Mucosa of descending colon (tissue), 3 donors: ENCODE measurements around the gene CDKN3. TPM values are rescaled to one million over a fixed set of nuclear protein-coding genes. Genes with fewer than 3 reads are reported as not detected.
"Not testable (repeated sequence)": the region's sequence is repeated elsewhere in the genome, so short reads cannot be mapped to it uniquely, and the experiment has no call there.

Source experiments
- ATAC-seq: fragments of 200-7000 bp; cut with Tn5 transposase; one replicate; pipeline ENCODE4 v1.9.1; 2020; ENCODE audit warnings: mild to moderate bottlenecking, moderate library complexity
- DNase-seq, 3 donors: peaks; one replicate each; pipeline ENCODE4 v3.0.0-alpha.2; 2020
- H3K36me3 ChIP-seq: fragments of 200-600 bp; one replicate; pipeline ENCODE4 v1.8.0; 2021; ENCODE audit warnings: low read depth, mild to moderate bottlenecking
- H3K4me1 ChIP-seq: fragments of 200-600 bp; one replicate; pipeline ENCODE4 v1.8.0; 2021; ENCODE audit warnings: low read depth, mild to moderate bottlenecking
- H3K4me3 ChIP-seq: fragments of 200-600 bp; one replicate; pipeline ENCODE4 v1.8.0; 2021; ENCODE audit warnings: mild to moderate bottlenecking
- H3K9me3 ChIP-seq: fragments of 200-600 bp; one replicate; pipeline ENCODE4 v1.8.0; 2021; ENCODE audit warnings: mild to moderate bottlenecking
- intact Hi-C, 2 donors: fragments of 100-400 bp; cut with DNase I in 1 of 2; cut with micrococcal nuclease in 1 of 2; formaldehyde crosslinking; loops; one replicate each; pipeline versions ENCODE4 v1.11.0 to v1.11.1; 2022; cut with DNase I, micrococcal nuclease
- total RNA-seq, 3 donors: library from RNA; stranded (reverse); fragmentation: NEBNext Ultra II Directional in 2 of 3; extraction: Animal tissue kit (Norgen Biotek cat#: 25700) in 2 of 3; gene quantifications; one replicate each; pipeline versions ENCODE4 v1.2.1 to v1.2.4, GENCODE V29; 2021 to 2023
- TF ChIP-seq, protein P1 (sequence below): fragments of 200-600 bp; IDR thresholded peaks from one replicate; pipeline ENCODE4 v1.8.0; 2022; ENCODE audit warnings: antibody characterized with exemption, mild to moderate bottlenecking
- donor health status: DM: no; HTN: no; CAD: no; lungs with moderate emphysema.
- donor health status: DM: no; HTN: no; CAD: no.
- donor health status: DM: no; HTN: yes; CAD: no.

CDKN3 gene
- total RNA-seq, 3 donors from 2014 or later, result 1.7 to 18.2 (median 3.4) TPM

GRCh38 chr14:54370323-54371198 is 26.2 kb upstream of the CDKN3 start:
- no peak for DNase-seq
- Histone ChIP-seq H3K9me3 (no peaks in the 10 kb centered on the region), H3K36me3 (no peaks in the 10 kb centered on the region), H3K4me1 (no peaks in the 10 kb centered on the region), H3K4me3 (no peak overlapping the region)
- no peak for ATAC-seq
- TF ChIP-seq, protein P1, sequence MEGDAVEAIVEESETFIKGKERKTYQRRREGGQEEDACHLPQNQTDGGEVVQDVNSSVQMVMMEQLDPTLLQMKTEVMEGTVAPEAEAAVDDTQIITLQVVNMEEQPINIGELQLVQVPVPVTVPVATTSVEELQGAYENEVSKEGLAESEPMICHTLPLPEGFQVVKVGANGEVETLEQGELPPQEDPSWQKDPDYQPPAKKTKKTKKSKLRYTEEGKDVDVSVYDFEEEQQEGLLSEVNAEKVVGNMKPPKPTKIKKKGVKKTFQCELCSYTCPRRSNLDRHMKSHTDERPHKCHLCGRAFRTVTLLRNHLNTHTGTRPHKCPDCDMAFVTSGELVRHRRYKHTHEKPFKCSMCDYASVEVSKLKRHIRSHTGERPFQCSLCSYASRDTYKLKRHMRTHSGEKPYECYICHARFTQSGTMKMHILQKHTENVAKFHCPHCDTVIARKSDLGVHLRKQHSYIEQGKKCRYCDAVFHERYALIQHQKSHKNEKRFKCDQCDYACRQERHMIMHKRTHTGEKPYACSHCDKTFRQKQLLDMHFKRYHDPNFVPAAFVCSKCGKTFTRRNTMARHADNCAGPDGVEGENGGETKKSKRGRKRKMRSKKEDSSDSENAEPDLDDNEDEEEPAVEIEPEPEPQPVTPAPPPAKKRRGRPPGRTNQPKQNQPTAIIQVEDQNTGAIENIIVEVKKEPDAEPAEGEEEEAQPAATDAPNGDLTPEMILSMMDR, result no peak
- intact Hi-C loops, result no loop called here

DNA sequence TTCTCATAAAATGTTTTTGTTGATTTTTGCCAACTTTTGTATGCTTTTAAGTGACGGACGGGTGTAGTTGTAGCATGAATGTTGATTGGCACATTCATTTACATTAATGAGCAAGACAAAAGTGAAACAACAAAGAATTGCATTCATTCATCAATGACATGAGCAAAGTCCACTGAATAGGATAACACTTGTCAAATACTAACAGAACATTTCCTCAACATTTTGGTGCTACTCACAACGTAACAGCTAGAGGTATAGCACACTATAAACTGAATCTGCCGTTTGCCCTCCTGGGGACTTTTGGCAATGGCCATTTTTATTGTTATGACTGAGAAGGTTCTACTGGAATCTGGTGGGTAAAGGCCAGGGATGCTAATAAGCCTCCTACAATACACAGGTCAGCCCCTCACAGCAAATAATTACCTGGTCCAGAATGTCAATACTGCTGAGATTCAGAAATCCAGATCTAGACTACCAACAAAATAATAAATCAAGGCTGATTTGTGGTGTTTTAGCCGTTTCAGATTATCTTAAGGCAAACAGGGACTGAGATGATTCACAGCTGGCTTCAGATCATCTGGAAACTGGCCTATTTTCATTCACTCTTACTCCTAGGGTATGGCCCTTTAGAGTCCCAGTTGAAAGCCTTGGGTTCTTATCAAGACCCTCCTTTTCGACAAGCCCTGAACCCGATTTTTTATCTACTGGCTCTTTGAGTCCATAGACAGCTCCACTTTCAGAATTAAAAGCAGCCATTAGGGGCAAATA is 22.5 kb upstream of the CDKN3 start:
- intact Hi-C loops, result no loop called here
- TF ChIP-seq, protein P1, result no peak
- DNase-seq (no peak), ATAC-seq (peak; percentile 74)
- Histone ChIP-seq H3K36me3 (no peaks in the 10 kb centered on the region), H3K4me1 (no peaks in the 10 kb centered on the region), H3K4me3 (no peak overlapping the region), H3K9me3 (no peaks in the 10 kb centered on the region)

GRCh38 chr14:54377501-54377900 is 19.3 kb upstream of the CDKN3 start:
- Histone ChIP-seq H3K4me1 (no peaks in the 10 kb centered on the region), H3K36me3 (no peaks in the 10 kb centered on the region), H3K9me3 (no peaks in the 10 kb centered on the region), H3K4me3 (no peak overlapping the region)
- TF ChIP-seq, protein P1, result no peak
- ATAC-seq (no peak), DNase-seq (no peak)
- intact Hi-C loops, result no loop called here

- H3K36me3 ChIP-seq, H3K4me1 ChIP-seq, DNase-seq, intact Hi-C loops, H3K9me3 ChIP-seq, ATAC-seq, H3K4me3 ChIP-seq: not testable (repeated sequence)
Observed at GRCh38 chr14:54378893-54379292, 17.9 kb upstream of the CDKN3 start.

GRCh38 chr14:54380558-54380957 is 16.2 kb upstream of the CDKN3 start:
- H3K9me3 ChIP-seq, H3K4me3 ChIP-seq, intact Hi-C loops, ATAC-seq, H3K4me1 ChIP-seq, H3K36me3 ChIP-seq, DNase-seq: not testable (repeated sequence)

GRCh38 chr14:54381821-54382220 is 15.0 kb upstream of the CDKN3 start:
- no peaks in the 10 kb centered on the region for H3K4me1 ChIP-seq
- TF ChIP-seq, protein P1, result no peak
- no peak overlapping the region for H3K4me3 ChIP-seq
- no peak for ATAC-seq
- no peaks in the 10 kb centered on the region for H3K36me3 ChIP-seq
- H3K9me3 ChIP-seq, result no peaks in the 10 kb centered on the region
- no peak for DNase-seq
- intact Hi-C loops, result no loop called here
